WTC11 (cell line): ENCODE measurements around the gene TSACC. TPM values are rescaled to one million over a fixed set of nuclear protein-coding genes. Genes with fewer than 3 reads are reported as not detected.

Source experiments
- ATAC-seq: fragments of 200-7000 bp; cut with Tn5 transposase; 2 replicates; pipeline ENCODE4 v1.10.0; 2021; ENCODE audit warnings: mild to moderate bottlenecking, moderate library complexity
- CTCF ChIA-PET: fragments of 300-600 bp; sonication (Branson Sonifier 250); formaldehyde crosslinking; loops from one replicate; lab custom pipeline; 2021; ENCODE audit warnings: antibody characterized with exemption; lab: Charles Lee
- POLR2A ChIA-PET: fragments of 350-600 bp; sonication (Branson Sonifier 250); formaldehyde crosslinking; loops from one replicate; lab custom pipeline; 2021; ENCODE audit warnings: antibody characterized with exemption; lab: Charles Lee
- DNase-seq: peaks from one replicate; pipeline ENCODE4 v3.0.0; 2021; ENCODE audit warnings: low spot score
- H3K27ac Mint-ChIP-seq: 2 replicates; pipeline ENCODE4 v1.8.0; 2021; ENCODE audit warnings: mixed read lengths
- H3K27me3 Mint-ChIP-seq: 2 replicates; pipeline ENCODE4 v1.8.0; 2021; ENCODE audit warnings: low read depth, mild to moderate bottlenecking, moderate library complexity, mixed read lengths
- H3K36me3 Mint-ChIP-seq: 2 replicates; pipeline ENCODE4 v1.8.0; 2021; ENCODE audit warnings: mixed read lengths
- H3K4me1 Mint-ChIP-seq: 2 replicates; pipeline ENCODE4 v1.8.0; 2022; ENCODE audit warnings: mixed read lengths
- H3K4me3 Mint-ChIP-seq: 2 replicates; pipeline ENCODE4 v1.8.0; 2021; ENCODE audit warnings: mild to moderate bottlenecking, moderate library complexity, mixed read lengths
- H3K9me3 Mint-ChIP-seq: 2 replicates; pipeline ENCODE4 v1.8.0; 2021; ENCODE audit warnings: mixed read lengths
- AFF4 ChIP-seq: sonication (generic); formaldehyde crosslinking; IDR thresholded peaks from 2 replicates; pipeline ENCODE4 v1.8.1; 2023; ENCODE audit warnings: mild to moderate bottlenecking, missing genetic modification reagents, borderline replicate concordance
- ATF2 ChIP-seq: sonication (generic); formaldehyde crosslinking; IDR thresholded peaks from 2 replicates; pipeline ENCODE4 v1.8.1; 2022; ENCODE audit warnings: low read depth, missing genetic modification reagents, borderline replicate concordance
- ESRRA ChIP-seq: sonication (generic); formaldehyde crosslinking; IDR thresholded peaks from 2 replicates; pipeline ENCODE4 v1.8.1; 2022; ENCODE audit warnings: mild to moderate bottlenecking, missing genetic modification reagents, borderline replicate concordance
- FOXK1 ChIP-seq: sonication (generic); formaldehyde crosslinking; IDR thresholded peaks from 2 replicates; pipeline ENCODE4 v1.8.0; 2022; ENCODE audit warnings: mild to moderate bottlenecking, moderate library complexity, missing genetic modification reagents
- GABPB1 ChIP-seq: sonication (generic); formaldehyde crosslinking; IDR thresholded peaks from 2 replicates; pipeline ENCODE4 v1.8.1; 2023; ENCODE audit warnings: mild to moderate bottlenecking, missing genetic modification reagents
- GTF2I ChIP-seq: fragments of 250-450 bp; sonication (Bioruptor Pico); conservative IDR thresholded peaks from 2 replicates; pipeline ENCODE4 v1.4.0; 2021; ENCODE audit warnings: mild to moderate bottlenecking
- MXD4 ChIP-seq: fragments of 250-450 bp; sonication (Bioruptor Pico); IDR thresholded peaks from 2 replicates; pipeline ENCODE4 v1.8.0; 2021; ENCODE audit warnings: mild to moderate bottlenecking, moderate library complexity, borderline replicate concordance
- NFYB ChIP-seq: sonication (generic); formaldehyde crosslinking; conservative IDR thresholded peaks from 2 replicates; pipeline ENCODE4 v1.8.0; 2022; ENCODE audit warnings: low read depth, missing genetic modification reagents
- NR2C2 ChIP-seq: sonication (generic); formaldehyde crosslinking; IDR thresholded peaks from 2 replicates; pipeline ENCODE4 v1.8.0; 2022; ENCODE audit warnings: mild to moderate bottlenecking, missing genetic modification reagents
- NR3C1 ChIP-seq: sonication (generic); formaldehyde crosslinking; conservative IDR thresholded peaks from 2 replicates; pipeline ENCODE4 v1.8.1; 2023; ENCODE audit warnings: low read depth, mild to moderate bottlenecking, missing genetic modification reagents
- OVOL2 ChIP-seq: fragments of 250-450 bp; sonication (Bioruptor Pico); IDR thresholded peaks from 2 replicates; pipeline ENCODE4 v1.9.0; 2021; ENCODE audit warnings: mild to moderate bottlenecking, borderline replicate concordance
- RORB ChIP-seq: fragments of 250-450 bp; sonication (Bioruptor Pico); IDR thresholded peaks from 2 replicates; pipeline ENCODE4 v1.9.0; 2021; ENCODE audit warnings: mild to moderate bottlenecking
- SMAD3 ChIP-seq: sonication (generic); formaldehyde crosslinking; IDR thresholded peaks from 2 replicates; pipeline ENCODE4 v1.8.0; 2022; ENCODE audit warnings: missing genetic modification reagents, mild to moderate bottlenecking, borderline replicate concordance
- SMAD4 ChIP-seq: sonication (generic); formaldehyde crosslinking; IDR thresholded peaks from 2 replicates; pipeline ENCODE4 v1.8.0; 2022; ENCODE audit warnings: mild to moderate bottlenecking, missing genetic modification reagents
- SOX15 ChIP-seq: fragments of 250-450 bp; sonication (Bioruptor Pico); IDR thresholded peaks from 2 replicates; pipeline ENCODE4 v1.9.0; 2021; ENCODE audit warnings: mild to moderate bottlenecking
- SP1 ChIP-seq: sonication (generic); formaldehyde crosslinking; conservative IDR thresholded peaks from 2 replicates; pipeline ENCODE4 v1.8.1; 2022; ENCODE audit warnings: missing genetic modification reagents
- USF1 ChIP-seq: sonication (generic); formaldehyde crosslinking; IDR thresholded peaks from 2 replicates; pipeline ENCODE4 v1.8.0; 2022; ENCODE audit warnings: mild to moderate bottlenecking, missing genetic modification reagents
- ZBTB21 ChIP-seq: sonication (generic); formaldehyde crosslinking; IDR thresholded peaks from 2 replicates; pipeline ENCODE4 v1.8.1; 2023; ENCODE audit warnings: mild to moderate bottlenecking, missing genetic modification reagents, borderline replicate concordance
- ZBTB43 ChIP-seq: sonication (generic); formaldehyde crosslinking; IDR thresholded peaks from 2 replicates; pipeline ENCODE4 v1.8.1; 2023; ENCODE audit warnings: mild to moderate bottlenecking, missing genetic modification reagents
- ZNF219 ChIP-seq: sonication (generic); formaldehyde crosslinking; IDR thresholded peaks from 2 replicates; pipeline ENCODE4 v1.8.0; 2023; ENCODE audit warnings: missing genetic modification reagents, mild to moderate bottlenecking, borderline replicate concordance
- ZNF416 ChIP-seq: fragments of 250-450 bp; sonication (Bioruptor Pico); IDR thresholded peaks from 2 replicates; pipeline ENCODE4 v1.9.0; 2021; ENCODE audit warnings: mild to moderate bottlenecking, inconsistent platforms
- ZNF423 ChIP-seq: fragments of 250-450 bp; sonication (Bioruptor Pico); IDR thresholded peaks from 2 replicates; pipeline ENCODE4 v2.1.2; 2022; ENCODE audit warnings: mild to moderate bottlenecking, moderate library complexity
- total RNA-seq: library from RNA; stranded (reverse); gene quantifications from 3 replicates; pipeline ENCODE4 v1.2.3, GENCODE V29; 2021

Gene TSACC
- total RNA-seq, 1 experiment from 2014 or later, result 1.8 TPM

- H3K36me3 Mint-ChIP-seq, result peaks cover 50% of the 10 kb centered on the region
- ChIA-PET POLR2A (interaction anchor here (2.4 kb wide), 1 partner anchor 53 kb away, joined by 10 read pairs; the partner anchor contains the start of gene SMG5), CTCF (interaction anchor here (1.1 to 3.0 kb wide), 4 partner anchors 17 to 142 kb away, joined by 3 to 14 read pairs (median 4); partner anchors contain the start of gene SLC25A44)
- peaks cover 18% of the 10 kb centered on the region for H3K4me1 Mint-ChIP-seq
- TF ChIP-seq NFYB (CRISPR knock-in tag) (no peak), SOX15 (no peak), OVOL2 (CRISPR knock-in tag) (no peak), ESRRA (CRISPR knock-in tag) (no peak), ATF2 (no peak), SP1 (CRISPR knock-in tag) (no peak), FOXK1 (CRISPR knock-in tag) (no peak), MXD4 (CRISPR knock-in tag) (no peak), ZNF416 (CRISPR knock-in tag) (no peak), RORB (no peak), GABPB1 (CRISPR knock-in tag) (no peak), ZBTB21 (CRISPR knock-in tag) (no peak), SMAD3 (CRISPR knock-in tag) (no peak), NR2C2 (no peak), SMAD4 (CRISPR knock-in tag) (no peak), ZNF219 (no peak), NR3C1 (CRISPR knock-in tag) (no peak)
- H3K9me3 Mint-ChIP-seq, result no peaks in the 10 kb centered on the region
- ATAC-seq (no peak), DNase-seq (no peak)
- peak overlapping the region; percentile 99 for H3K4me3 Mint-ChIP-seq
- no peaks in the 10 kb centered on the region for H3K27me3 Mint-ChIP-seq
- peak overlapping the region; percentile 39; the same call in 1 of the 2 replicates for H3K27ac Mint-ChIP-seq
Measured at GRCh38 chr1:156336242-156336641, 2.1 kb upstream of the TSACC start.

GRCh38 chr1:156337052-156337887 is 1.1 kb upstream of the TSACC start:
- Mint-ChIP-seq H3K4me1 (peaks cover 18% of the 10 kb centered on the region), H3K36me3 (peaks cover 42% of the 10 kb centered on the region), H3K4me3 (peak overlapping the region; percentile 99), H3K27me3 (no peaks in the 10 kb centered on the region), H3K9me3 (no peaks in the 10 kb centered on the region), H3K27ac (peak overlapping the region; percentile 96)
- DNase-seq, result no peak
- ChIA-PET CTCF (interaction anchor here (0.6 to 3.0 kb wide), 10 partner anchors 18 to 196 kb away, joined by 3 to 14 read pairs (median 4); partner anchors contain the start of genes PMF1 and SLC25A44), POLR2A (interaction anchor here (0.6 to 2.4 kb wide), 2 partner anchors 54 to 297 kb away, joined by 3 to 10 read pairs; partner anchors contain the start of gene SMG5)
- TF ChIP-seq ZNF423 (CRISPR knock-in tag) (no peak), GTF2I (peak; percentile 75; the same call in 1 of the 2 replicates)
- ATAC-seq, result no peak

GRCh38 chr1:156337888-156338179 is 492 bp upstream of the TSACC start:
- DNase-seq (no peak), ATAC-seq (no peak)
- Mint-ChIP-seq H3K4me3 (peak overlapping the region; percentile 99), H3K27me3 (no peaks in the 10 kb centered on the region), H3K4me1 (peaks cover 18% of the 10 kb centered on the region), H3K36me3 (peaks cover 37% of the 10 kb centered on the region)
- CTCF ChIA-PET, result interaction anchor here (0.6 to 3.0 kb wide), 10 partner anchors 18 to 196 kb away, joined by 3 to 14 read pairs (median 4); partner anchors contain the start of genes PMF1, SLC25A44 and SMG5
- POLR2A ChIA-PET, result interaction anchor here (0.6 to 2.4 kb wide), 4 partner anchors 55 to 330 kb away, joined by 3 to 10 read pairs (median 4); partner anchors contain the start of gene SMG5
- no peak for TF ChIP-seq AFF4 (CRISPR knock-in tag)
- TF ChIP-seq ZBTB43, result no peak
- TF ChIP-seq USF1 (CRISPR knock-in tag), result 0 out of 2 replicates have a peak, but pooled peaks have one; percentile 12
- TF ChIP-seq, all 79 proteins: peak for 1
- Mint-ChIP-seq H3K9me3 (no peaks in the 10 kb centered on the region), H3K27ac (peak overlapping the region; percentile 96)
